HEK293 (cell line): Measurements from ENCODE around the gene OPCML.

ENCODE experiments used
- CTCF ChIA-PET: fragments of 350-600 bp; formaldehyde crosslinking; extraction: SDS; loops from one replicate; lab custom pipeline; 2021; ENCODE audit warnings: antibody characterized with exemption; lab: Yijun Ruan, JAX
- POLR2A ChIA-PET: fragments of 300-600 bp; formaldehyde crosslinking; extraction: SDS; loops from one replicate; lab custom pipeline; 2020; ENCODE audit warnings: antibody characterized with exemption, inconsistent platforms; lab: Yijun Ruan, JAX
- H3K27ac ChIP-seq: fragments of 200-500 bp; sonication (Bioruptor generic); 2 replicates; pipeline ENCODE4 v1.5.1; 2014; ENCODE audit warnings: low read depth, low read length, control low read depth, inconsistent platforms; ENCODE audit errors: extremely low read depth
- H3K36me3 ChIP-seq, 2 experiments: fragments of 200-500 bp in 1 of 2; sonication (Bioruptor generic) in 1 of 2; 1 replicate in 1 of 2; 2 replicates in 1 of 2; pipeline ENCODE4 v1.5.1; 2014 to 2017; ENCODE audit warnings: inconsistent platforms in 2 of 2, low read length in 2 of 2; ENCODE audit not compliant: control insufficient read depth in 2 of 2, insufficient read depth in 1 of 2
- H3K4me1 ChIP-seq: fragments of 200-500 bp; sonication (Bioruptor generic); 2 replicates; pipeline ENCODE4 v1.5.1; 2014; ENCODE audit warnings: mild to moderate bottlenecking, low read length, inconsistent platforms; ENCODE audit not compliant: control insufficient read depth, insufficient read depth
- H3K4me3 ChIP-seq: 2 replicates; pipeline ENCODE4 v1.5.1; 2011; ENCODE audit warnings: low read depth, mild to moderate bottlenecking, control low read depth, low read length, moderate library complexity
- H3K9me3 ChIP-seq: fragments of 200-500 bp; sonication (Bioruptor generic); 2 replicates; pipeline ENCODE4 v1.5.1; 2014; ENCODE audit warnings: low read depth, low read length, inconsistent platforms; ENCODE audit not compliant: control insufficient read depth, insufficient read depth
- GLIS1 ChIP-seq: fragments of 450-650 bp; formaldehyde crosslinking; IDR thresholded peaks from 2 replicates; pipeline ENCODE4 v1.5.1; 2016; ENCODE audit warnings: missing biosample characterization, missing genetic modification characterization
- KLF9 ChIP-seq: fragments of 450-650 bp; formaldehyde crosslinking; IDR thresholded peaks from 2 replicates; pipeline ENCODE4 v1.5.1; 2016; ENCODE audit warnings: missing biosample characterization, missing genetic modification characterization, low read depth
- PRDM2 ChIP-seq: fragments of 450-650 bp; formaldehyde crosslinking; IDR thresholded peaks from 2 replicates; pipeline ENCODE4 v1.5.1; 2016; ENCODE audit warnings: missing biosample characterization, missing genetic modification characterization, borderline replicate concordance
- REST ChIP-seq: fragments of 450-650 bp; formaldehyde crosslinking; IDR thresholded peaks from 2 replicates; pipeline ENCODE4 v1.5.1; 2016; ENCODE audit warnings: missing biosample characterization, missing genetic modification characterization
- SETDB1 ChIP-seq: IDR thresholded peaks from one replicate; pipeline ENCODE4 v1.6.1; 2017; ENCODE audit warnings: mild to moderate bottlenecking, low read length, moderate library complexity, mixed read lengths; ENCODE audit not compliant: insufficient read length
- SP2 ChIP-seq: fragments of 450-650 bp; formaldehyde crosslinking; IDR thresholded peaks from 2 replicates; pipeline ENCODE4 v1.5.1; 2016; ENCODE audit warnings: missing biosample characterization, missing genetic modification characterization
- ZBTB17 ChIP-seq: fragments of 450-650 bp; formaldehyde crosslinking; IDR thresholded peaks from 2 replicates; pipeline ENCODE4 v1.5.1; 2016; ENCODE audit warnings: missing biosample characterization, missing genetic modification characterization
- ZBTB20 ChIP-seq: fragments of 450-650 bp; formaldehyde crosslinking; IDR thresholded peaks from 2 replicates; pipeline ENCODE4 v1.5.1; 2016; ENCODE audit warnings: missing biosample characterization, missing genetic modification characterization
- ZBTB26 ChIP-seq: fragments of 450-650 bp; formaldehyde crosslinking; optimal IDR thresholded peaks from 2 replicates; pipeline ENCODE3; 2016; ENCODE audit warnings: missing biosample characterization, mild to moderate bottlenecking, missing genetic modification characterization
- ZNF292 ChIP-seq: fragments of 450-650 bp; formaldehyde crosslinking; IDR thresholded peaks from 2 replicates; pipeline ENCODE4 v1.5.1; 2016; ENCODE audit warnings: low read depth, missing biosample characterization, missing genetic modification characterization, borderline replicate concordance
- ZNF311 ChIP-seq: fragments of 450-650 bp; formaldehyde crosslinking; IDR thresholded peaks from 2 replicates; pipeline ENCODE4 v1.5.1; 2017; ENCODE audit warnings: missing biosample characterization, missing genetic modification characterization, borderline replicate concordance
- ZNF324 ChIP-seq: fragments of 450-650 bp; formaldehyde crosslinking; IDR thresholded peaks from 2 replicates; pipeline ENCODE4 v1.5.1; 2016; ENCODE audit warnings: missing biosample characterization, missing genetic modification characterization
- ZNF366 ChIP-seq: fragments of 450-650 bp; formaldehyde crosslinking; conservative IDR thresholded peaks from 2 replicates; pipeline ENCODE4 v1.5.1; 2016; ENCODE audit warnings: missing biosample characterization, missing genetic modification characterization
- ZNF391 ChIP-seq: fragments of 450-650 bp; formaldehyde crosslinking; IDR thresholded peaks from 2 replicates; pipeline ENCODE4 v1.5.1; 2016; ENCODE audit warnings: low read depth, missing biosample characterization, missing genetic modification characterization, borderline replicate concordance
- ZNF433 ChIP-seq: fragments of 450-650 bp; formaldehyde crosslinking; IDR thresholded peaks from 2 replicates; pipeline ENCODE4 v1.5.1; 2016; ENCODE audit warnings: missing biosample characterization, missing genetic modification characterization, low read depth
- ZNF501 ChIP-seq: fragments of 450-650 bp; formaldehyde crosslinking; IDR thresholded peaks from 2 replicates; pipeline ENCODE4 v1.5.1; 2016; ENCODE audit warnings: missing biosample characterization, missing genetic modification characterization
- ZNF514 ChIP-seq: fragments of 450-650 bp; formaldehyde crosslinking; IDR thresholded peaks from 2 replicates; pipeline ENCODE4 v1.5.1; 2016; ENCODE audit warnings: missing biosample characterization, missing genetic modification characterization
- ZNF629 ChIP-seq: fragments of 450-650 bp; formaldehyde crosslinking; IDR thresholded peaks from 2 replicates; pipeline ENCODE4 v1.5.1; 2017; ENCODE audit warnings: missing biosample characterization, missing genetic modification characterization
- ZNF837 ChIP-seq: fragments of 450-650 bp; formaldehyde crosslinking; IDR thresholded peaks from 2 replicates; pipeline ENCODE4 v1.5.1; 2016; ENCODE audit warnings: missing biosample characterization, missing genetic modification characterization

The OPCML gene

DNA sequence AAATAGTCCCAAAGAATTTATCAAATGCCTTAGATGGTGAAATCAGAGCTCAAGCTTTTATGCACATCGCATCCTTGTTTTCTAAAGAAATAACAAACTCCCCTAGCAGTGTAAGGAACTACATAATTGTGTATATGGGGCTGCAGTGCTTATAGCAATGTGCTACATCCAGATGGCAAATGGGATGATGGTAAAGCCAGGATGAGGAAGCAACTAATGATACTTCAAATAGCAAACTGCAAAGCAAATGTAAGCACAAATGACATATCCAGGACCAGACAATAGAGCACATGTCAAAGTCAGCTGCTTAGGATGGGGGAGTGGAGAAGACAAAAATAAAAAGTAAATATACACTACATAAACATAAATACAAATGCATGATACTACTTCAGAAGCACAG is 425.9 kb downstream of the OPCML start:
- Histone ChIP-seq H3K9me3 (no peaks in the 10 kb centered on the region), H3K4me1 (no peaks in the 10 kb centered on the region), H3K4me3 (no peak overlapping the region), H3K27ac (no peak overlapping the region), H3K36me3 (no peaks in the 10 kb centered on the region)
- no peak for TF ChIP-seq ZNF433 (tag by site-specific recombination)
- no peak for TF ChIP-seq ZBTB17
- no peak for TF ChIP-seq ZNF629 (tag by site-specific recombination)
- TF ChIP-seq REST (tag by site-specific recombination) = no peak
- TF ChIP-seq ZBTB20 (tag by site-specific recombination) = no peak
- no peak for TF ChIP-seq KLF9 (tag by site-specific recombination)
- TF ChIP-seq SP2 (tag by site-specific recombination) = no peak
- TF ChIP-seq ZNF324 = no peak
- no peak for TF ChIP-seq PRDM2 (tag by site-specific recombination)
- no peak for TF ChIP-seq ZNF292 (tag by site-specific recombination)
- POLR2A ChIA-PET = no interaction called here
- CTCF ChIA-PET = interaction anchor here (1.1 kb wide), 1 partner anchor 28 kb away, joined by 3 read pairs; no protein-coding TSS in a partner anchor

- Histone ChIP-seq H3K9me3 (no peaks in the 10 kb centered on the region), H3K4me3 (no peak overlapping the region), H3K36me3 (no peaks in the 10 kb centered on the region), H3K4me1 (no peaks in the 10 kb centered on the region), H3K27ac (no peak overlapping the region)
- ChIA-PET POLR2A (interaction anchor here (0.6 kb wide), 1 partner anchor 90 kb away, joined by 4 read pairs; no protein-coding TSS in a partner anchor), CTCF (no interaction called here)
- no peak for TF ChIP-seq ZNF501 (tag by site-specific recombination)
- no peak for TF ChIP-seq ZNF837
- TF ChIP-seq GLIS1 = no peak
- no peak for TF ChIP-seq ZNF324
- TF ChIP-seq ZNF514 (tag by site-specific recombination) = no peak
- TF ChIP-seq ZNF366 (tag by site-specific recombination) = no peak
- TF ChIP-seq ZBTB26 (tag by site-specific recombination) = no peak
- TF ChIP-seq ZNF391 (tag by site-specific recombination) = no peak
- no peak for TF ChIP-seq ZNF292 (tag by site-specific recombination)
- no peak for TF ChIP-seq SETDB1
- TF ChIP-seq ZNF311 (tag by site-specific recombination) = no peak
Observed at GRCh38 chr11:133104009-133104744, 428.1 kb downstream of the OPCML start.
